OCI-LY3 (cell line): Measurements from ENCODE around the gene WDR76.

Experiments used
- CTCF ChIP-seq: fragments of 200-600, 300-600 bp; sonication (generic); IDR thresholded peaks from 2 replicates; pipeline ENCODE4 v1.5.1; 2014; ENCODE audit warnings: antibody characterized with exemption, low read length, low read depth
- EZH2phosphoT487 ChIP-seq: fragments of 200-600 bp; shearing (Covaris generic); IDR thresholded peaks from 2 replicates; pipeline ENCODE4 v1.6.1; 2018; ENCODE audit warnings: antibody characterized with exemption, mixed run types, low read depth

DNA sequence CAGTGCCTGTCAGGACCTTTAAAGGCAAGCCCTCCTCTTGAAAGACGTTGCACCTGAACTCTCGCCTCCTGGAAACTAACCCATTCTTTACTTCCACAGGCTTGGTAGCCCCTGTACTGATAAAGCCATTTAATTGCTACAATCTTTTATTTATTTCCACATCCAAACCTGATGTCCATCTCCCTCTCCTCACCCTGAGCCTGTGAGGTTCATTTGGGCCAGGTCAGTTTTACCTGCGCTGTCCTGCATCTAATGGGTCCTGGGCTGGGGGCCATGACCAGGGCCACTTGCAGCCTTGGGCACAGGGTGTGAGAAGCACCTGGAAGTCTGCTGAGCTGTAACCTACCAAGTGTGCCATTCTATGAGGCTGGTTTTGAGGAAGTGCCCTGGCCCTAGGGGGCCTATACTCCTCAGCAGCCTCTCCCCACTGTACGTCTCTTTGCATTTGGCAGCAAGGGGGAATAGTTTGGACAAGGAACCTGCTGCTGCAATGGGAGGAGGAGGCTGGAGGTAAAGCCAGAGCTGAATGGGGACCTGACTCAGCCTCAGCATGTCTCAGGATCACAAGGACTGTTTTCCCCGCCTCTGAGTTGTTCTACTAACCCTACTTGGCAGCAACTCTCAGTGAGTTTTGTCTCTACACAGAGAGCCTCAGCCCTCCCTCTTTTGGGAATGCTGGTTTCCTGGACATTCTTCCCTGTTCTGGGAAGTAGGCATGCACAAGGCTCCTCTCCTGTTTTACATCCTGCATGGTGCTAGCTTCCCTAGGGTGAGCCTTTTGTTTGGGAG is 53.8 kb downstream of the WDR76 start:
- TF ChIP-seq CTCF: no peak
- TF ChIP-seq EZH2phosphoT487: no peak
